Neural progenitor cell (in vitro differentiated cells): ENCODE measurements around the gene OR52E4. TPM values are rescaled to one million over a fixed set of nuclear protein-coding genes. Genes with fewer than 3 reads are reported as not detected.
A peak's percentile ranks its signal among the peaks of the same experiment; 100 is the strongest.

ENCODE experiments used
- DNase-seq: peaks from one replicate; pipeline ENCODE4 v3.0.0-alpha.2; 2016; ENCODE audit warnings: low spot score
- H2AFZ ChIP-seq: fragments of 200-600 bp; sonication (generic); replicated peaks from 2 replicates; pipeline ENCODE4 v1.6.1; 2016; ENCODE audit warnings: antibody characterized with exemption
- H3F3A ChIP-seq: fragments of 200-600 bp; sonication (generic); 2 replicates; pipeline ENCODE4 v1.6.1; 2016; ENCODE audit warnings: antibody characterized with exemption, low read depth
- H3K27ac ChIP-seq: fragments of 200-600 bp; sonication (generic); 2 replicates; pipeline ENCODE4 v1.5.1; 2016; ENCODE audit warnings: mild to moderate bottlenecking
- H3K27me3 ChIP-seq: fragments of 200-600 bp; sonication (generic); 2 replicates; pipeline ENCODE4 v1.6.1; 2016; ENCODE audit warnings: mild to moderate bottlenecking, moderate library complexity
- H3K36me3 ChIP-seq: fragments of 200-600 bp; sonication (generic); 2 replicates; pipeline ENCODE4 v1.5.1; 2016
- H3K4me1 ChIP-seq: fragments of 200-600 bp; sonication (generic); 2 replicates; pipeline ENCODE4 v1.6.1; 2016; ENCODE audit warnings: mixed run types
- H3K4me2 ChIP-seq: fragments of 200-600 bp; sonication (generic); 2 replicates; pipeline ENCODE4 v1.6.1; 2016
- H3K4me3 ChIP-seq: fragments of 200-600 bp; sonication (generic); 2 replicates; pipeline ENCODE4 v1.5.1; 2016
- H3K79me2 ChIP-seq: fragments of 200-600 bp; sonication (generic); 2 replicates; pipeline ENCODE4 v1.6.1; 2016; ENCODE audit warnings: low read depth
- H3K9ac ChIP-seq: fragments of 200-600 bp; sonication (generic); 2 replicates; pipeline ENCODE4 v1.6.1; 2016
- H3K9me3 ChIP-seq: fragments of 200-600 bp; sonication (generic); 2 replicates; pipeline ENCODE4 v1.5.1; 2016; ENCODE audit warnings: low read depth
- H4K20me1 ChIP-seq: fragments of 200-600 bp; sonication (generic); 2 replicates; pipeline ENCODE4 v1.6.1; 2016; ENCODE audit warnings: low read depth
- H3K27ac Mint-ChIP-seq: 3 replicates; pipeline ENCODE4 v1.8.0; 2021; ENCODE audit warnings: mixed read lengths
- H3K27me3 Mint-ChIP-seq: 2 replicates; pipeline ENCODE4 v1.8.0; 2022; ENCODE audit warnings: low read depth, mild to moderate bottlenecking, inconsistent platforms, moderate library complexity, mixed read lengths; ENCODE audit not compliant: insufficient read depth
- H3K36me3 Mint-ChIP-seq: 3 replicates; pipeline ENCODE4 v1.8.0; 2021; ENCODE audit warnings: mixed read lengths
- H3K4me1 Mint-ChIP-seq: 3 replicates; pipeline ENCODE4 v1.8.0; 2021; ENCODE audit warnings: mixed read lengths
- H3K4me3 Mint-ChIP-seq: 3 replicates; pipeline ENCODE4 v1.8.0; 2021; ENCODE audit warnings: mild to moderate bottlenecking, moderate library complexity, mixed read lengths
- H3K9me3 Mint-ChIP-seq: 3 replicates; pipeline ENCODE4 v1.8.0; 2020; ENCODE audit warnings: mixed read lengths
- CTCF ChIP-seq: fragments of 200-600 bp; sonication (generic); IDR thresholded peaks from 2 replicates; pipeline ENCODE4 v1.5.1; 2017; ENCODE audit warnings: antibody characterized with exemption, mild to moderate bottlenecking
- EZH2 ChIP-seq: fragments of 200-600 bp; sonication (generic); IDR thresholded peaks from 2 replicates; pipeline ENCODE4 v1.6.1; 2017; ENCODE audit warnings: antibody characterized with exemption, mild to moderate bottlenecking, moderate library complexity
- EZH2phosphoT487 ChIP-seq: fragments of 200-600 bp; sonication (generic); IDR thresholded peaks from 2 replicates; pipeline ENCODE4 v1.6.1; 2017; ENCODE audit warnings: antibody characterized with exemption
- total RNA-seq: library from RNA; depleted of rRNA; stranded (reverse); fragments of >200 nt; gene quantifications from 2 replicates; pipeline ENCODE4 v1.2.3, GENCODE V29; 2015; ENCODE audit warnings: low replicate concordance

Gene OR52E4
- total RNA-seq, 1 donor from 2014 or later: not detected

GRCh38 chr11:5887172-5887571 is 6.7 kb downstream of the OR52E4 start:
- Mint-ChIP-seq H3K27ac (no peak overlapping the region), H3K27me3 (no peaks in the 10 kb centered on the region), H3K9me3 (no peaks in the 10 kb centered on the region), H3K4me1 (no peaks in the 10 kb centered on the region), H3K4me3 (no peak overlapping the region), H3K36me3 (no peaks in the 10 kb centered on the region)
- Histone ChIP-seq H4K20me1 (no peaks in the 10 kb centered on the region), H3K79me2 (no peaks in the 10 kb centered on the region), H3K27me3 (no peaks in the 10 kb centered on the region), H3K4me3 (no peak overlapping the region), H3K4me2 (no peak overlapping the region), H3K36me3 (no peaks in the 10 kb centered on the region), H3K27ac (no peak overlapping the region), H3F3A (no peaks in the 10 kb centered on the region), H3K9me3 (no peaks in the 10 kb centered on the region), H2AFZ (no peak overlapping the region), H3K9ac (no peak overlapping the region), H3K4me1 (no peaks in the 10 kb centered on the region)
- DNase-seq: no peak
- TF ChIP-seq EZH2: no peak
- no peak for TF ChIP-seq CTCF
- no peak for TF ChIP-seq EZH2phosphoT487

- no peaks in the 10 kb centered on the region for H4K20me1 ChIP-seq
- H3K79me2 ChIP-seq: no peaks in the 10 kb centered on the region
- H2AFZ ChIP-seq: no peak overlapping the region
- H3K4me3 ChIP-seq: no peak overlapping the region
- no peak overlapping the region for H3K4me2 ChIP-seq
- no peaks in the 10 kb centered on the region for H3F3A ChIP-seq
- Mint-ChIP-seq H3K9me3 (no peaks in the 10 kb centered on the region), H3K4me3 (no peak overlapping the region), H3K4me1 (no peaks in the 10 kb centered on the region), H3K27ac (no peak overlapping the region), H3K36me3 (no peaks in the 10 kb centered on the region), H3K27me3 (no peaks in the 10 kb centered on the region)
- TF ChIP-seq EZH2phosphoT487 (no peak), EZH2 (no peak), CTCF (no peak)
- no peak overlapping the region for H3K27ac ChIP-seq
- no peak for DNase-seq
- H3K9me3 ChIP-seq: no peaks in the 10 kb centered on the region
- no peaks in the 10 kb centered on the region for H3K36me3 ChIP-seq
- no peak overlapping the region for H3K9ac ChIP-seq
- H3K4me1 ChIP-seq: no peaks in the 10 kb centered on the region
- H3K27me3 ChIP-seq: no peaks in the 10 kb centered on the region
Observed at GRCh38 chr11:5887661-5888060, 7.2 kb downstream of the OR52E4 start.

GRCh38 chr11:5891216-5891800 is 10.9 kb downstream of the OR52E4 start:
- H3K27me3 ChIP-seq: no peaks in the 10 kb centered on the region
- H4K20me1 ChIP-seq: no peaks in the 10 kb centered on the region
- Mint-ChIP-seq H3K36me3 (no peaks in the 10 kb centered on the region), H3K4me3 (no peak overlapping the region), H3K27me3 (no peaks in the 10 kb centered on the region), H3K27ac (no peak overlapping the region), H3K9me3 (no peaks in the 10 kb centered on the region), H3K4me1 (no peaks in the 10 kb centered on the region)
- no peaks in the 10 kb centered on the region for H3K9me3 ChIP-seq
- no peaks in the 10 kb centered on the region for H3F3A ChIP-seq
- no peaks in the 10 kb centered on the region for H3K36me3 ChIP-seq
- no peak overlapping the region for H2AFZ ChIP-seq
- no peak overlapping the region for H3K9ac ChIP-seq
- no peak overlapping the region for H3K4me2 ChIP-seq
- DNase-seq: no peak
- H3K79me2 ChIP-seq: no peaks in the 10 kb centered on the region
- H3K4me1 ChIP-seq: no peaks in the 10 kb centered on the region
- H3K4me3 ChIP-seq: no peak overlapping the region
- H3K27ac ChIP-seq: no peak overlapping the region
- no peak for TF ChIP-seq EZH2phosphoT487
- TF ChIP-seq CTCF: peak; percentile 57
